ENCODE data around the gene BMP15. TPM values are rescaled to one million over a fixed set of nuclear protein-coding genes. Genes with fewer than 3 reads are reported as not detected.
A peak's percentile ranks its signal among the peaks of the same experiment; 100 is the strongest.

Gene BMP15
- not detected for total RNA-seq

DNA sequence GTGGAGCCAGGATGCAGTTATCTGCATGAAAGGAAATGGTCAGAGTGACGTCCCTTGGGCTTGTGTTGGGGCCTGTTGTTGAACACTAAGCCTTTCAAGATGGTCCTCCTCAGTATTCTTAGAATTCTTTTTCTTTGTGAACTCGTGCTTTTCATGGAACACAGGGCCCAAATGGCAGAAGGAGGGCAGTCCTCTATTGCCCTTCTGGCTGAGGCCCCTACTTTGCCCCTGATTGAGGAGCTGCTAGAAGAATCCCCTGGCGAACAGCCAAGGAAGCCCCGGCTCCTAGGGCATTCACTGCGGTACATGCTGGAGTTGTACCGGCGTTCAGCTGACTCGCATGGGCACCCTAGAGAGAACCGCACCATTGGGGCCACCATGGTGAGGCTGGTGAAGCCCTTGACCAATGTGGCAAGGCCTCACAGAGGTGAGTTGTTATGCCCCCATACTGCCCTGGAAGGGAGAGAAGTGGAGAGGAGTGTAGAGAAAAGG is at the start of gene BMP15:
TSS of gene BMP15 (plus strand) at position 51 of the 492 bp plus-strand sequence. CDS start at position 100, 49 bp downstream.
- Mint-ChIP-seq H3K36me3 (ENCODE audit: insufficient read depth in 2 of 2) (no peaks in the 10 kb centered on the region), H3K4me1 (ENCODE audit: low read depth) (no peaks in the 10 kb centered on the region), H3K27me3 (ENCODE audit: low read depth) (peaks cover 37% of the 10 kb centered on the region), H3K27ac (no peak within 1 kb of the TSS), H3K9me3 (no peaks in the 10 kb centered on the region), H3K4me3 (no peak within 1 kb of the TSS)
- ATAC-seq (replicated peaks in 1 of 2) (no peak), DNase-seq (no peak)

DNA sequence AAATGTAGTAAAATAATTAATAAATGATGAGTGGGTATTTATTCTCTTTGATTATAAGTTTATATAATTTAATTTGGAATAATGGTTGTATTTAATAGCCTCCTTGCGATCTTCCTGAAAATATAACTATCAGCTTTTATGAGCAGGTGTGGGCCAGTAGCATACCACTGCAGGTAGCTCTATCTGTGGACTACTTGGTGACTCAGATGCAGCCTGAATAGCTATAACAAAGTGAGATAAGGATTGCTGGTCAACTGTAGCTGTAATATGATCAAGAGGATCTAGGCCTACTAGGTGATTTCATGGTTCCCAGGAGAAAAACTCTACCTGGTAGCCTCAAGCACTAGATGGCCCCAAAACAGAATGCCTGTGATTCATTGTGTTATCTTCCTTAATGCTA is 47.1 kb upstream of the BMP15 start:
- Mint-ChIP-seq H3K27me3 (ENCODE audit: low read depth) (peaks cover 21% of the 10 kb centered on the region), H3K9me3 (no peaks in the 10 kb centered on the region), H3K4me3 (no peak overlapping the region), H3K36me3 (ENCODE audit: insufficient read depth in 2 of 2) (no peaks in the 10 kb centered on the region), H3K27ac (no peak overlapping the region), H3K4me1 (ENCODE audit: low read depth) (no peaks in the 10 kb centered on the region)
- DNase-seq (no peak), ATAC-seq (replicated peaks in 1 of 2) (no peak)

DNA sequence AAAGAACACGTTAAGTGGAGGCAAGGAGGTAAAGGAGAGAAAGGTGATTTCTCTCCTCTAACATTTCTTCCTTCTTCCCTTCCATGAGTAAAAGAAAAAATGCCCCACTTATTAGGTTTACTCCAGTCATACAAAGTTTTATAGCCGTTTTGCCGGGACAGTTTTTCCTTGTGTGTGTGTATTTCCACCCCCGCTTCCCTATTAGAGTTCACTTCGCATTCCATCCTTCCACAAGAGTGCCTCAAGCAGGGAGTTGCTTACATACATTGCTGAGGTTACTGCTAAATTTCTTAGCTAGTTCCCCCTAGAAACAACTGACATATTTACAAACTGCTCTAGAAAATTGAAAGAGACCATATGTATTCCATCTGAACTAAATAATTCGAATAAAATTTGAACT is 45.2 kb upstream of the BMP15 start:
- Mint-ChIP-seq H3K4me3 (no peak overlapping the region), H3K4me1 (ENCODE audit: low read depth) (no peaks in the 10 kb centered on the region), H3K27me3 (ENCODE audit: low read depth) (peaks cover 39% of the 10 kb centered on the region), H3K36me3 (ENCODE audit: insufficient read depth in 2 of 2) (no peaks in the 10 kb centered on the region), H3K9me3 (no peaks in the 10 kb centered on the region), H3K27ac (no peak overlapping the region)
- ATAC-seq (replicated peaks in 1 of 2) (no peak), DNase-seq (no peak)

DNA sequence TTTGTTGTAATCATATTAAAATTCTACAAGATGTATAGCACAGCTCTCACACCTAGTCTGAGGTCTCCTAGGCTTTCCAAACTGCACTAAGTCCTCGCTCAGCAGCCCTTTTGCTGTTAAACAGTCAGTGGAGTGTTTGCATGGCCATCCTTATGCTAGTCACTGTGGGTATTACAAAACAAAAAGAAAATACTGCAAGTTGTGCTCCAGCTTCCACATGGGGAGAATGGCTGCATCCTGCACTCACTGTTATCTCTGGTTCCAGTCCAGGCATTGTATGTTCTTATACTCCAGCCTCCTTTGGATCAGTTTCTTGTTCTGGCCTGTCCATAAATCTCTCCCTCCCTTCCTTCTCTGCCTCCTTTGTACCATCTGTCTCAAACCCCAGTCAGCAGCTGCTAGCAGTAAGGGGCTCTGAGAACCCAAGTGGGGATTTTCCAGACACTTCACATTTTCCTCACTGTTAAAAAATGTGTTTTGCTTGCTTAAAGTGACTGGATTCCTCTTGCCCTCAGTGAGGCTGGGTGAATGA is 38.5 kb upstream of the BMP15 start:
- H3K9me3 Mint-ChIP-seq, result no peaks in the 10 kb centered on the region
- H3K27me3 Mint-ChIP-seq (ENCODE audit: low read depth), result peaks cover 59% of the 10 kb centered on the region
- DNase-seq, result no peak
- no peak for ATAC-seq (replicated peaks in 1 of 2)
- no peaks in the 10 kb centered on the region for H3K36me3 Mint-ChIP-seq (ENCODE audit: insufficient read depth in 2 of 2)
- H3K4me1 Mint-ChIP-seq (ENCODE audit: low read depth), result no peaks in the 10 kb centered on the region
- H3K4me3 Mint-ChIP-seq, result no peak overlapping the region
- no peak overlapping the region for H3K27ac Mint-ChIP-seq

DNA sequence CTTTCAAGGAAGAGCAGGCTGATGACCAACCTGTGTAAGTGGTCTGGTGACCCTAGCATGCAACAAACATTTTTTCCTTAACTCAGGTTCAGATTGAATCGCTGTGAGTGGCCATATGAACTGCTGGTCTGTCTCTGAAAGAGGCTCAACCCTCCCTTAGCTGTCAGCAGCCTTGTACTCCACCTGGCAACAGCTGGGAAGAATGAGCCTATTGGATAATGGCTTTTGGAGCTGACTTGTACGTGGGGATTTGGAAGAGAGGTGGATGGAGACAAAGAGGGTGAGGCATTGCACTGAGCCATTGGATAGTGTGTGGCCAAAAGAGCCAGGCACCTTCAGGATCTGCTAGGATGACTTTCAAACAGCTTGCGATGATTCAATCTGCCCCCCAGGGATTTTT is 35.7 kb upstream of the BMP15 start:
- ATAC-seq (replicated peaks in 1 of 2), result no peak
- Mint-ChIP-seq H3K4me1 (ENCODE audit: low read depth) (no peaks in the 10 kb centered on the region), H3K27me3 (ENCODE audit: low read depth) (peaks cover 47% of the 10 kb centered on the region), H3K9me3 (no peaks in the 10 kb centered on the region), H3K4me3 (no peak overlapping the region), H3K36me3 (ENCODE audit: insufficient read depth in 2 of 2) (no peaks in the 10 kb centered on the region), H3K27ac (no peak overlapping the region)
- DNase-seq, result no peak

DNA sequence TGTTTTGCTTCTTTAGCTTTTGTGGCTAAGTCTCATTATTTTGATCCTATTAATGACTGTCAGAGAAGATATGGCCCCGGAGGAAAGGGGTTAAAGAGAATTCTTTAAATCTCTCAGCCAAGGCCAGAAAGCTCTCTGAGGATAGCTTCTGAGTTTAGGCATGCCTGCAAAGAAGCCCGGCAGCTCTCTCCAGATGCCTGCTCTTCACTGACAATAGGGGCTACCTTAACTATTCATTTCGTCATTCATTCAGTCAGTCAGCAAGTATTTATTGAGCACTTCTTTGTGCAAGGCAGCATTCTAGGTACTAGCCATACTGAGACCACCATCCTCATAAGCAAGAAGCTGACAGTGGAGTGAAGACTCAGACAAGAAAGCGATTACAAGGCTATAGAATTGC is 34.0 kb upstream of the BMP15 start:
- H3K4me1 Mint-ChIP-seq (ENCODE audit: low read depth), result peaks cover 8% of the 10 kb centered on the region
- H3K4me3 Mint-ChIP-seq, result no peak overlapping the region
- H3K27me3 Mint-ChIP-seq (ENCODE audit: low read depth), result peaks cover 36% of the 10 kb centered on the region
- no peak for ATAC-seq (replicated peaks in 1 of 2)
- H3K9me3 Mint-ChIP-seq, result peaks cover 0 to 2% of the 10 kb centered on the region in 2 donors
- DNase-seq, result no peak
- H3K36me3 Mint-ChIP-seq (ENCODE audit: insufficient read depth in 2 of 2), result no peaks in the 10 kb centered on the region
- H3K27ac Mint-ChIP-seq, result no peak overlapping the region

DNA sequence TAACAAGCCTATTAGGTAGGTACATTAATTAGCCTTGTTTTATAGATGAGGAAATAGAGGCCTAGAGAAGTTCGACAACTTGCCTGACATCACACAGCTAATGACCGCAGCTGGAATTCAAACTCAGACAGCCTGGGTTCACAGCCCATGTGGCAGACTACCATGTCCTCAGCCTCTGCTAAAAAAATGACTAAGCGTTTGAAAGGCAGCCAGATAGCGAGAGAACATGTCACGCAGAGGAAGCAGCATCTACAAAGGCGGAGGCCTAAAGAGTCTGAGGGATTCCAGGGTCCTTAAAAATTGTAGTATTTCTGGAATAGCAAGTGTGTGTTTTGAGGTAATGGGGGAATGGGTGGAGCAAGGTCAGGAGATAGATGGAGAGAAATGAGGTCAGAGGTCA is 33.2 kb upstream of the BMP15 start:
- ATAC-seq (replicated peaks in 1 of 2) (no peak), DNase-seq (no peak)
- no peak overlapping the region for H3K27ac Mint-ChIP-seq
- peaks cover 0 to 2% of the 10 kb centered on the region in 2 donors for H3K9me3 Mint-ChIP-seq
- peaks cover 8% of the 10 kb centered on the region for H3K4me1 Mint-ChIP-seq (ENCODE audit: low read depth)
- no peaks in the 10 kb centered on the region for H3K36me3 Mint-ChIP-seq (ENCODE audit: insufficient read depth in 2 of 2)
- H3K27me3 Mint-ChIP-seq (ENCODE audit: low read depth), result peaks cover 34% of the 10 kb centered on the region
- no peak overlapping the region for H3K4me3 Mint-ChIP-seq

DNA sequence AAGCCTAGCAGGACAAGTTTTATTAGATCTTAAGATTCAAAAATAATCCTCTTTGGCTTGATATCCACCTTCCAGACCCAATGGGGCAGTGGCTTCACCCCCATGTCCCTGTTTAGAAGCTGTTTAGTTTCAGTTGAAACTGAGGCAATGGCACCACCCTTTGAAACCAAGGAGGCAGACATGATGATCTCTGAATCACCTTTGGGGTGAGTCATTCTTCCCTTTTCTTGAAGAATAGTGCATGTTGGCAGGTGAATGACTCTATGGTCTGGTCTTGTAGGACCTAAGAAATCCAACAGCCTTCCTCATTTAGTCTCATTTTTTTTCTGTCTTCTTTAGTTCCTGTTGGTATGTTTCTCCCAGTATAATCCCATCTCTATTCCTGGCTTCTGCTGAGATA is 29.5 kb upstream of the BMP15 start:
- peaks cover 8% of the 10 kb centered on the region for H3K4me1 Mint-ChIP-seq (ENCODE audit: low read depth)
- H3K27me3 Mint-ChIP-seq (ENCODE audit: low read depth), result peaks cover 20% of the 10 kb centered on the region
- ATAC-seq (replicated peaks in 1 of 2) (peak; percentile 60 to 68), DNase-seq (peak; percentile 1)
- no peaks in the 10 kb centered on the region for H3K36me3 Mint-ChIP-seq (ENCODE audit: insufficient read depth in 2 of 2)
- H3K27ac Mint-ChIP-seq, result no peak overlapping the region
- H3K4me3 Mint-ChIP-seq, result no peak overlapping the region
- H3K9me3 Mint-ChIP-seq, result peaks cover 0 to 2% of the 10 kb centered on the region in 2 donors

DNA sequence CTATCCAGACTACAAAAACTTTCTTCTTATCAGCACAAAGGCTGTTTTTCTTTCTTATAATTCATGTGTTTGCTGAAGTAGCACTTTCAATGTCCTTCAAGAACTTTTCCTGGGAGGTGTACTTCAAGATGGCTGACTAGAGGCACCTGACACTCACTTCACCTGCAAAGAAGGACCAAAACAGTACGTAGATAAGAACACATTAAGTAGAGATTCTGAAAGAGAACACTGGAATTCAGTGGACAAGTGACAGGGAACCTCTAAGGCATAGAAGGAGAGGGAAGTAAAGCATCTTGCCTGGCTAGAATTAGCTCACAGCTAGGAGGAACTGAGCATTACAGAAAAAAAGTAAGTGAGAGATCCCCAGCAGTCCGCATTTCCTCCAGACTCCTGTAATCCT is 21.7 kb upstream of the BMP15 start:
- DNase-seq, result no peak
- Mint-ChIP-seq H3K36me3 (ENCODE audit: insufficient read depth in 2 of 2) (peaks cover 0 to 1% of the 10 kb centered on the region in 2 donors), H3K4me3 (no peak overlapping the region), H3K27me3 (ENCODE audit: low read depth) (peaks cover 31% of the 10 kb centered on the region), H3K9me3 (peaks cover 0 to 2% of the 10 kb centered on the region in 2 donors), H3K27ac (no peak overlapping the region), H3K4me1 (ENCODE audit: low read depth) (no peaks in the 10 kb centered on the region)
- no peak for ATAC-seq (replicated peaks in 1 of 2)

DNA sequence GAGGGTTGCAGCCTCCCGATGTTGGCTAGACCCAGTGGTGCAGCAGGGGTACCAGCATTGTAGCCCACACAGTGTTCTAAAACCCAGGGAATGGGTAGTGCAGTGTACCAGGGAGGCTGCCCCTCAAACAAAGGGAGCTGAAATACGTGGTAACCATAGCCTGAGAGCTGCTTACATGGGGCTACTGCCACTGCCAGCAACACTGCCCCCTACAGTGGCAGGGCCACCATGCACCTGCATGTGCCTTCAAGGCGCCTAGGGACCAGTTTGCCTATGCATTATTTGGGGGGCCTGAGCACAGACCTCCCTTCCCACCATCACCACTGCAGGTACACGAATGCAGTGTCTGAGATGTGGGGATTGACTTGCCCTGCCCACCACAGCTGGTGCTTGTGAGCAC is 21.0 kb upstream of the BMP15 start:
- DNase-seq, result no peak
- Mint-ChIP-seq H3K4me1 (ENCODE audit: low read depth) (no peaks in the 10 kb centered on the region), H3K36me3 (ENCODE audit: insufficient read depth in 2 of 2) (peaks cover 0 to 1% of the 10 kb centered on the region in 2 donors), H3K27ac (no peak overlapping the region), H3K9me3 (peaks cover 0 to 2% of the 10 kb centered on the region in 2 donors), H3K27me3 (ENCODE audit: low read depth) (peaks cover 38% of the 10 kb centered on the region), H3K4me3 (no peak overlapping the region)
- no peak for ATAC-seq (replicated peaks in 1 of 2)

DNA sequence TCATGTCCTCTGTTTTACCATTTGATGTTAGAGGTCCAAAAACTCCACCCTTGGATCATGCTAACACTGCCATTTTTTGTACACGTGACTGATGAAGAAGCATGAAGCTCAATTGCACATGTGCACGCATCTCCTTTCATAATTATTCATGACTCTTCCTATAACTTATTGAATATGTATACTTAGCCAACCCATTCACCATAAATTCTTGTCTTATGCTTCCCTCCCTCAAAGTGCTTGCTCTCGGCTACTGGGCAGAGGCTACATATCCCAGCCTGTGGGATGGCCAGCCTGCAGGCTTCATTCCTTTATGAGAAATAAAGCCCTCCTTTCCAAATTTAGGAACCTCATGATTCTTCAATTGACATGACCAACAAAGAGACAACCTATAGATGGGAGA is 17.5 kb upstream of the BMP15 start:
- H3K36me3 Mint-ChIP-seq (ENCODE audit: insufficient read depth in 2 of 2), result peaks cover 0 to 1% of the 10 kb centered on the region in 2 donors
- no peak overlapping the region for H3K4me3 Mint-ChIP-seq
- peaks cover 62% of the 10 kb centered on the region for H3K27me3 Mint-ChIP-seq (ENCODE audit: low read depth)
- ATAC-seq (replicated peaks in 1 of 2) (no peak), DNase-seq (no peak)
- H3K4me1 Mint-ChIP-seq (ENCODE audit: low read depth), result no peaks in the 10 kb centered on the region
- H3K9me3 Mint-ChIP-seq, result peaks cover 0 to 4% of the 10 kb centered on the region in 2 donors
- H3K27ac Mint-ChIP-seq, result no peak overlapping the region

DNA sequence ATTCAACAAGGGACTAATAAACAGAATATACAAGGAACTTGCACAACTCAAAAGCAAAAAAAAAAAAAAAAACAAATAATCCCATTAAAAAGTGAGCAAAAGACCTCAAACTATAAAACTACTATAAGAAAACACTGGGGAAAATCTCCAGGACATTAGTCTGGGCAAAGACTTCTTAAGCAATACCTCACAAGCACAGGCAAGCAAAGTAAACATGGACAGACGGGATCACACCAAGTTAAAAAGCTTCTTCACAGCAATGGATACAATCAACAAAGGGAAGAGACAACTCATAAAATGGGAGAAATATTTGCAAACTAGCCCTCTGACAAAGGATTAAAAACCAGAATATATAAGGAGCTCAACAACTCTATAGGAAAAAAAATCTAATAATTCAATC is 17.1 kb upstream of the BMP15 start:
- H3K27ac Mint-ChIP-seq, result no peak overlapping the region
- peaks cover 0 to 1% of the 10 kb centered on the region in 2 donors for H3K36me3 Mint-ChIP-seq (ENCODE audit: insufficient read depth in 2 of 2)
- ATAC-seq (replicated peaks in 1 of 2), result no peak
- DNase-seq, result no peak
- peaks cover 0 to 4% of the 10 kb centered on the region in 2 donors for H3K9me3 Mint-ChIP-seq
- no peak overlapping the region for H3K4me3 Mint-ChIP-seq
- H3K27me3 Mint-ChIP-seq (ENCODE audit: low read depth), result peaks cover 62% of the 10 kb centered on the region
- H3K4me1 Mint-ChIP-seq (ENCODE audit: low read depth), result no peaks in the 10 kb centered on the region

DNA sequence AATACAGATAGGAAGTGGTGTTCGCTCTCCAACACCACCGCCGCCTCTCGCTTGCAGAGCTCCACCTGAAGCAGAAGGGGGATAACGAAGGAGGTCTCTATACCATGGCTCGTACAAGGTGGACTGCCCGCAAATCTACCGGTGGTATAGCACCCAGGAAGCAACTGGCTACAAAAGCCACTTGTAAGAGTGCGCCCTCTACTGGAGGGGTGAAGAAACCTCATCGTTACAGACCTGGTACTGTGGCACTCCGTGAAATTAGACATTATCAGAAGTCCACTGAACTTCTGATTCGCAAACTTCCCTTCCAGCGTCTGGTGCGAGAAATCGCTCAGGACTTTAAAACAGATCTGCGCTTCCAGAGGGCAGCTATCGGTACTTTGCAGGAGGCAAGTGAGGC is 5.2 kb upstream of the BMP15 start:
- no peaks in the 10 kb centered on the region for H3K36me3 Mint-ChIP-seq (ENCODE audit: insufficient read depth in 2 of 2)
- H3K9me3 Mint-ChIP-seq, result no peaks in the 10 kb centered on the region
- H3K27ac Mint-ChIP-seq, result no peak overlapping the region
- no peak for ATAC-seq (replicated peaks in 1 of 2)
- H3K27me3 Mint-ChIP-seq (ENCODE audit: low read depth), result peaks cover 28% of the 10 kb centered on the region
- no peak overlapping the region for H3K4me3 Mint-ChIP-seq
- peak; percentile 10 to 18 for DNase-seq
- H3K4me1 Mint-ChIP-seq (ENCODE audit: low read depth), result no peaks in the 10 kb centered on the region

DNA sequence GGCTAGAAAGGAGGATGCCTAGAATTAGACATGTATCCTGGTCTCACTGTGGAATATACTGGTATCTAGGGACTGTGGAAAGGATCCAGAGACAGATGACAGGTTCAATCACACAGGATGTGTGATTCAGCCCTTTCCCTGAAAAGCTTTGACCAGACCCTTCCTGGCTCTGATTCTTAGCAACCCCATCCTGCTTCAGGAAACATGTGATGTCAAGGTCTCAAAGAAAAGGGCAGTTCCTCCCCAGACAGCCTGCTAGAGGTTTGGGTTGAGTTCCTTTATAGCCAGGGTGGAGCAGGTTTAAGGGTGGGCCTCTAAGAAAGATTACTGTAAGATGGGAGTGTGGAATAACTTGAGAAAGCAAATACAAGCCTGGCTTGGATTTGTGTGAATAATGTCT is 3.0 kb downstream of the BMP15 start:
- peaks cover 39% of the 10 kb centered on the region for H3K27me3 Mint-ChIP-seq (ENCODE audit: low read depth)
- DNase-seq (no peak), ATAC-seq (replicated peaks in 1 of 2) (no peak)
- H3K36me3 Mint-ChIP-seq (ENCODE audit: insufficient read depth in 2 of 2), result no peaks in the 10 kb centered on the region
- no peak overlapping the region for H3K27ac Mint-ChIP-seq
- no peaks in the 10 kb centered on the region for H3K4me1 Mint-ChIP-seq (ENCODE audit: low read depth)
- H3K9me3 Mint-ChIP-seq, result no peaks in the 10 kb centered on the region
- H3K4me3 Mint-ChIP-seq, result no peak overlapping the region
